Right forelimb (tissue), 1 donor: Measurements from ENCODE around the gene TRAPPC10.

ENCODE experiments used
- DNase-seq: peaks from one replicate; pipeline ENCODE4 v3.0.0-alpha.2; 2018

Gene TRAPPC10

GRCh38 chr21:43982489-43983078 lies 29.5 kb upstream of the TRAPPC10 start:
- no peak for DNase-seq

DNA sequence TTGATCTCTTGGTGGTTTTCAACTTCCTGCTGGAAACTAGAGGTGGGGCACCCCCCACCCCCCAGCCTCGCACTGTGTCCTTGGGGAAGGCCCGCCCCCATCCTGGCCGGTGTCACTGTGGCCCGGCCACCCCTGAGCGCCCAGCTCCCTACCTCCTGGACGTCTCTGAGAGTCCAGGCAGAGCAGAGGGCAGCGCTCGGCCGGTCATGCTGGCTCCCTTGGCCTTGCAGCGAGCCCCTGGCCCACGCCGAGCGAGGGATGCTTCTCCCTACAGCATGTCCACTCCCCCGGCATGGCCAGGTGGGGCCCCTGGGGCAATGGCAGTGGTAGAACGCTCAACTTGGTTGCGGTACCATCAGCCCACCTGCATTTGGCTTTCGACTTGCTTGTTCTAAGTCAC lies 28.7 kb upstream of the TRAPPC10 start:
- DNase-seq: no peak

DNA sequence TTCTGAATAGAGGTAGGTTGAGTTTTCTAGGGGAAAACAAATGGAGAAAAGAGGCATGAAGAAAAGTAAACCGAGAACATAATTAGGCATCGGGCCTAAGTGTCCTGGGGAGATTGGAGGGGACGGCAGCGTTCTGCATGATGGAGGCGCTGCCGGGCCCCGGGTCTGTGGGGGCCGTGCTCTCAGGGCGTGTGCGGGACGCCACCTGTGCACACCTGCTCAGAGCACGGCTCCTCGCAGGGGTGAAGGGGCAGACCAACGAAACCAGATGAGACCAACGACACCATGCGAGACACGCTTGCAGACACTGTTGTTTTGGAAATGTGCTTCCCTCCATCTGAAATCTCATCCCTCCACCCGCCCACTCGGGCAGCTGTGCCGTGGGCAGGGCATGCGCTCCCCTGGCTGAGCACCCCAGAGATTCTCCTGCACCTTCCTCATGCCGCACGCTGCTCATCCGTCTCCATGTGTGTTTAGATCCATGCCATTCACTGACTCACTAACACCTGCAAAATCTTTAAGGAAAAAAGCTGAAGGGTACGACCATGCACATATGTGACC lies 28.2 kb upstream of the TRAPPC10 start:
- no peak for DNase-seq

- DNase-seq: no peak
These were observed 27.0 kb upstream of the TRAPPC10 start for GRCh38 chr21:43984905-43985689.

GRCh38 chr21:43985690-43986251 lies 26.3 kb upstream of the TRAPPC10 start:
- DNase-seq: peak; percentile 58

DNA sequence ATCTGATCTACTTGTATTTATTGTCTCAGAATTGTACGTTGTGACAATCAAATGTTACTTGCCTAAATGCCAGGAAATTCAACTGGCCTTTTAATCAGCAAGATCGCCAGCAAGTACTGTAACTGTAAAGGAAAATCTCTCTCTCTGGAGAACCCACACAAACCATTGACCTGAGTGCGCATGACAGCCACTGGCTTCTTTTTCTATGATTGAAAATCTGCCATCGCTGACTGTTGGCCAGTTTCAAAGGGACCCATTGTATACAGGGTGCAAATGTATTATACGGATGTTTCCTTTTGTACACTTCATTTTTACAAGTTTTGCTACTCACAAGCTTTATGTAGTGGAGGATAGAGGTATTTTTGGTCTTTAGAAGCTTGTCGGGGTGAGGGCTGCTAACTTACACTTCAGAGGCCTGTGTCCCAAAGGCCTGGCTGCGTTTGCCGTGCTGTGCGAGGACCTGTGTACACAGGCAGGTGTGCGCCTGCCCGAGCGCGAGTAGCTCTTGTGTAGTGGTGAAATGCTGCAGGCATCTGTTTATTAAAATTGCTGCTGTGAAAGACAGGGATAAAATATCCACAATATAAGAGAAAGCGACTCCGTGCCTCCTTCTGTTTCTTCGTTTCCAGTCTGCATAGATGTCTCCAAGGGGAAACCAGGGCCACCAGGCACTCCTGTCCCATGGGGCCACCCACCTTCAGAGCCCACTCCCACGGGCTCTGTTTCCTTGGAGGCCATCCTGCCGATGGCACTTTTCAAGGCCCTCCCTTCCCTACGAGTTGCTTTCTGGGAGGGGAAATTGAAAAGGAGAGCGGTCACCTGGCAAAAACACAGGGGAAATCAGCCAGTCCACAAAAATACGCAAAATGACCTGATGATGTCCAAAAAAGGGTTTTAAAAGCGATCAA lies 25.3 kb upstream of the TRAPPC10 start:
- no peak for DNase-seq

GRCh38 chr21:43987509-43987908 lies 24.6 kb upstream of the TRAPPC10 start:
- no peak for DNase-seq

DNA sequence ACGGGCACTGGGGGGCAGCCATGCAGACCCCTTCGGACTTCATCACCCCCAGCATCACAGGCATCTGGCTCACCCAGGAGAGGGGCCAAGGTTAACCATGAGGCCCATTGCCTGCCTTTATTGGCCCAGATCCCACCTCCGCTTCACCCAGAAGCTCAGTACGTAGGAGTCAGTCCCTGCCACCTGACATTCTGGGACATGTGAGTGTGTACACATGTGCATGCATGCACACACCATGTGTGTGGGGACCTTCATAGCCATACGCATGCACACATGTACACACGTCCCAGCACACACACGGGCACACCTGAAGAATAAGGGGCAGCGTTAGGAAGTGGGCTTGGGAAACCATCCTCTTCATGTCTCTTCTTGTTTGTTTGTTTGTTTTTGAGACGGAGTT lies 24.1 kb upstream of the TRAPPC10 start:
- no peak for DNase-seq

DNA sequence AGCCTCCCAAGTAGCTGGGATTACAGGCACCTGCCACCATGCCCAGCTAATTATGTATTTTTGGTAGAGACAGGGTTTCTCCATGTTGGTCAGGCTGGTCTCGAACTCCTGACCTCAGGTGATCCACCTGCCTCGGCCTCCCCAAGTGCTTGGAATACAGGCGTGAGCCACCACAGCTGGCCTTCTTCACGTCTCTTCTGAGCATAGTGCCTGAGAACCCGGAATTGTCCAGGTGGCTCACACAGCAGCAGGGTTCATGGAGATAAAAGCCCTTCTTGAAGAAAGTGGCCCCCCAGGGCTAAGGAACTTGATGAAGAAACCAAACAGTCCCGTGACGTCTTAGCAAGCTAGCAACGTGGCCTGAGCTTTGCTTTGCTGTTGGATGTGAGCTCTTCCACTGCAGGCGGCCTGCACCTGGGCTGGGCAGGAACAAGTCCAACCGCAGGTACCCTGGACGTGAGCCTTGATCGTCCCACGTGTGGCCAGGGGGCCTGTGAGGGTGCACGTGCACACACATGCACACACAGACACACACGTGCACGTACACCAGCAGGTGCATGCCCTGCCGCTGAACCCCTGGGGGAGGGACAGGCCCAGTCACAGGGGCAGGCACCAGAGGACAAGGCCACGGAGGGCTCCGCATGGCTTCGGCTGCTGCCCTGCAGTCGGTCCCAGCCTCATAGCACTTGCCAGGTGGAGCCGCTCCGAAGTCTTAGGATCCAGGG lies 23.4 kb upstream of the TRAPPC10 start:
- DNase-seq: no peak

GRCh38 chr21:43989401-43989800 lies 22.7 kb upstream of the TRAPPC10 start:
- DNase-seq: no peak

- DNase-seq: no peak
These were observed 20.6 kb upstream of the TRAPPC10 start for GRCh38 chr21:43991447-43991991.

GRCh38 chr21:43992121-43992520 lies 20.0 kb upstream of the TRAPPC10 start:
- no peak for DNase-seq

DNA sequence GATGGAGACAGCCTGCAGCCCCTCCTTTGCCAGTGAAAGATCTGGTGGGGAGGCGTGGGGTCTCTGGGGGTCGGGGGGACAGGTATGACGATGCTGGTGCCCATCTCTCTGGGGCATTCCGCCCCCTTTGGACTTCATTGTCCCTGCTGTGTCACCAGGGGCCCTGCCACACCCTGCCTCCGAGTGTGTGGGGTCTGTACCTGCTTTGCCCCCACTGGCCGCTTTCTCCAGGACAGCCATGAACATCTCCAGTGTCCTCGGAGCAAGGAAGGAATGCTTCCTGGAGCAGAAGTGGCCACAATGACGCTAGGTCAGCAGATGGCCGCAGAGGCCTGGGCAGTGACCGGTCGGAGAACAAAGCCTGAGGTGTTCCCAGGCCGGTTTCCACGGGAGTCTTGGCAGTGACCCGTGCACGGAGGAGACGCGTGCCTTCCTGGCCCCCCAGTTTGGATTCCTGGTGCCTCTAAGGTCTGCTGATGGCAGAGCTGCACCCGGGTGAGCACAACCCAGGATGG lies 18.6 kb upstream of the TRAPPC10 start:
- DNase-seq: no peak

GRCh38 chr21:43994085-43994484 lies 18.0 kb upstream of the TRAPPC10 start:
- DNase-seq: no peak

DNA sequence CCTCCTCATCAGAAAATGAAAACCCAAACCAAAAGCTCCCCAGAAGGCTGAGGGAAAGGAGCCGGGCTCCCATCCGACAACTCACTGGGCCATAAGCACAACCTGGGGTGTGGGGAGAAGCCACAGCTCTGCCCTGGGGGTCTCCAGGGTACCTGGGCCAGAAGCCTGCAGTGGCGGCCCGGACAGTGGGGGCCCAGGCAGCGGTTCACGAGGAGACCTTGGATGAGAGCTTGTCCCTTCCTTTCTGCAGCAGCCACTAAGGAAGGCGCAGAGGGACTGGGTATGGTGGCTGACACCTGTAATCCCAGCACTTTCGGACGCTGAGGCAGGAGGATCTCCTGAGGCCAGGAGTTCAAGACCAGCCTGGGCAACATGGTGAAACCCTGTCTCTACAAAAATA lies 17.5 kb upstream of the TRAPPC10 start:
- DNase-seq: no peak

GRCh38 chr21:43995521-43996105 lies 16.5 kb upstream of the TRAPPC10 start:
- no peak for DNase-seq

DNA sequence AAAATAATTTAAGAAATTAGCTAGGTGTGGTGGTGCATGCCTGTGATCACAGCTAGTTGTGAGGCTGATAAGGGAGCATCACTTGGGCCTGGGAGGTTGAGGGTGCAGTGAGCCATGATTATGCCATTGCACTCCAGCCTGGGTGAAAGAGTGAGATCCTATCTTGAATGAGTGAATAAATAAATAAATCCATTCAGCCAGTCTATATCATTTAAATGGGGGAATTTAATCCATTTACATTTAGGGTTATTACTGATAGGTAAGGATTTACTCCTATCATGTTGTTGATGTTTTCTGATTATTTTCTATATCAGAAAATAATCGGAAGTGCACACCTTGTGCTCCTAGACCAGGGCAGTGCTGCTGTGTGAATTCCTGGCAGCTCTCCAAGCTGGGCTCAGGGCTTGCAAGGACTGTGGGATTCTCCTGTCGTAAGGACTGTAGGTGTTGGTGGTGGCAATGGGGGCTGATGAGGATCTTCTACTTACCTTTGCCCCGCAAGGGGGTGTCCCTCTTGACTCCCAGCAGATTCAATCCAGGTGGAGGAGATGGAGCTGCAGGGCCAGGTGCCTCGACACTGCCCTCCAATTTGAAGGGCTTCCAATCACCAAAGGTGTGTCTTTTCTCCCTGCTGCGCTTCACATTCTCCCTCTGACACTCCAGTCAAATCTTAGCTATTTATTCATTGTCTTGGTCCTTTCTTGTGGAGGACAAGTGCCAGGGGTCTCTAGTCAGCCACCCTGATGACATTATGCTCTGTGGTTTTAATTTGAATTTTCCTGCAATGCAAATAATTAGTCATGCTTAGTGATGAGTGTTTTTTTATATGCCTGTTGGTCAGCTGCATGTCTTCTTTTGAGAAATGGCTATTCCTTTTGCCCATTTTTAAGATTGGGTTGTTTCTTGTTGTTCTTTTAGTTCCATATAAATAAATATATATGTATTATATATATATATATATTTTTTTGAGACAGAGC lies 14.1 kb upstream of the TRAPPC10 start:
- no peak for DNase-seq

DNA sequence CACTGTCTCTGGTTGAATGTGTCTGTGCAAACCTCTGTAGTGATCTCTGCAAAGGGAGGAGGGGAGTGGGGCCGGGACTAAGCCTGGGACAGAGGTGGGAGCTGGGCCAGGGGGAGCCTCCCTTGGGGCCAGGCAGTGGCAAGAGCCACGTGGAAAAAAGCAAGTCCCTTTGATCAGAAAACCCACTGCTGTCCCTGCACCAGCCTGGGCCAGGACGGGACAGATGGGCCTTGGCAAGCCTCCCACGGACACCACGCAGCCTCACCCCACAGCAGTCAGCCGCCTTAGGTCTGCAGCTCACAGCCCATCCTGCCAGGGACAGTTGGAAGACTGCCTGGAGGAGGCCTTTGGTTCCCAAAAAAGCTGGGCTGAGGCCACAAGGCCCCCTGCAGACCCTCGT lies 11.7 kb upstream of the TRAPPC10 start:
- DNase-seq: no peak

DNA sequence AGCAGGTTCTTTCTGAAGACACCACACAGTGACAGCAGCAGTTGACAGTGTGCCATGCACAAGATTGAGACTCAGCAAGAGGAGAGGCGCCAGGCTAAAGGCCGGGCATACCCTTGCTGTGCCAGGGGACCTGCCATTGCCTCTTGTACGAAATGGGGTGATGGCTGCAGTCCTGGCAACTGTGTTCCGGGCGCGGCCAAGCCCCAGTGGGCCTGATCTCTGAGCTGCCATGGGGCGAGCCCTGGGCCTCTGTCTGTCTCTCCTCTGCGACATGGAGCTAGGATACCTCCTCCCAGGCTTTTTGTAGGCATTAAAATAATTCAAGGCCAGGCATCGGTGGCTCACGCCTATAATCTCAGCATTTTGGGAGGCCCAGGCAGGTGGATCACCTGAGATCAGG lies 9.6 kb upstream of the TRAPPC10 start:
- no peak for DNase-seq
